Muscle layer of duodenum (tissue), 2 donors: ENCODE data around the gene RNF17.

Source experiments
- H3K27ac ChIP-seq: one replicate; pipeline ENCODE4 v1.7.0; 2013; ENCODE audit warnings: mild to moderate bottlenecking, low read length
- H3K27me3 ChIP-seq: one replicate; pipeline ENCODE4 v1.7.0; 2013; ENCODE audit warnings: low read depth, mild to moderate bottlenecking, control low read depth, low read length
- H3K36me3 ChIP-seq, 2 donors: one replicate each; pipeline ENCODE4 v1.7.0; 2013; ENCODE audit warnings: low read length in 2 of 2, control low read depth in 1 of 2, mild to moderate bottlenecking in 1 of 2; ENCODE audit not compliant: insufficient read depth in 2 of 2, control insufficient read depth in 1 of 2
- H3K4me1 ChIP-seq, 2 donors: one replicate each; pipeline ENCODE4 v1.7.0; 2013; ENCODE audit warnings: low read length in 2 of 2, mild to moderate bottlenecking in 2 of 2, control low read depth in 1 of 2, moderate library complexity in 1 of 2; ENCODE audit not compliant: insufficient read depth in 2 of 2, control insufficient read depth in 1 of 2
- H3K4me3 ChIP-seq, 2 donors: one replicate each; pipeline ENCODE4 v1.7.0; 2013; ENCODE audit warnings: low read length in 2 of 2, low read depth in 1 of 2, mild to moderate bottlenecking in 1 of 2
- H3K9me3 ChIP-seq, 2 donors: one replicate each; pipeline ENCODE4 v1.7.0; 2013; ENCODE audit warnings: low read length in 2 of 2, control low read depth in 1 of 2, mild to moderate bottlenecking in 1 of 2; ENCODE audit not compliant: control insufficient read depth in 1 of 2
- donor health status: healthy.

The RNF17 gene

DNA sequence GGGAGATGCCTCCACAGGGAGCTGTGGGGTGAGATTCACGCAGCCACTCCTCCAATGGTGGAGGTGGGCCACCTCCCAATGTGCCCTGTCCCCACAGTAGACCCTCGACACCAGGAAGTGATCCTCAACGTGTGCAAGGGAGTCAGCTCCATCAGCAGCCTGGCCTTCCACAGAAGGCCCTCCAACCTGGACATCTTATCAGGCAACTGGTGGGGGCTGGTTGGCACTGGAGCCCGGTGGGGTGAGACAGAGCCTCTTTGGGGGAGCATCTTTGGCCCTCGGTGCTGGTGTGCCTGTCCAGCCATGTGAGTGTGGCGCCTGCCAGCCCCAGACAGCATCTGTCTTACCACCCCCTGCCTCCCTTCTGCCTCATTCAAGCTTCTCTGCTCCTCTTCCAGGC, 19.7 kb upstream of the RNF17 start:
- Histone ChIP-seq H3K36me3 (no peaks in the 10 kb centered on the region), H3K4me3 (no peak overlapping the region), H3K27me3 (peaks cover 4% of the 10 kb centered on the region), H3K27ac (no peak overlapping the region), H3K4me1 (peaks cover 0 to 26% of the 10 kb centered on the region in 2 donors), H3K9me3 (no peaks in the 10 kb centered on the region)

DNA sequence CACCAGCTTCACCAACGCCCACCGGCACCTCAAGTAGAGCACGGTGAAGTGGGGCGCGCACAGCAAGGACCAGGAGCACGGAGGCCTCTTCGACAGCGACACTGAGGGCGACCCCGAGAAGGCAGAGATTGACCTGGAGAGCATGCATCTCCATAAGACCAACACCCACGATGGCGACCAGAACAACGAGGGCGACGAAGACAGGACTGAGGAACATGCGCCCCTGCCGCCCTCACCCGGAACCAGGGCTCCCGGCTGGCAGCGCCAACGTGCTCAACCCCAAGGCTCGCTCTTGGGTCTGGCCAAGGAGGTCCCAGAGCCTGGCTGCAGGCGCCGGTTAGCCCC, 18.5 kb upstream of the RNF17 start:
- no peaks in the 10 kb centered on the region for H3K9me3 ChIP-seq

DNA sequence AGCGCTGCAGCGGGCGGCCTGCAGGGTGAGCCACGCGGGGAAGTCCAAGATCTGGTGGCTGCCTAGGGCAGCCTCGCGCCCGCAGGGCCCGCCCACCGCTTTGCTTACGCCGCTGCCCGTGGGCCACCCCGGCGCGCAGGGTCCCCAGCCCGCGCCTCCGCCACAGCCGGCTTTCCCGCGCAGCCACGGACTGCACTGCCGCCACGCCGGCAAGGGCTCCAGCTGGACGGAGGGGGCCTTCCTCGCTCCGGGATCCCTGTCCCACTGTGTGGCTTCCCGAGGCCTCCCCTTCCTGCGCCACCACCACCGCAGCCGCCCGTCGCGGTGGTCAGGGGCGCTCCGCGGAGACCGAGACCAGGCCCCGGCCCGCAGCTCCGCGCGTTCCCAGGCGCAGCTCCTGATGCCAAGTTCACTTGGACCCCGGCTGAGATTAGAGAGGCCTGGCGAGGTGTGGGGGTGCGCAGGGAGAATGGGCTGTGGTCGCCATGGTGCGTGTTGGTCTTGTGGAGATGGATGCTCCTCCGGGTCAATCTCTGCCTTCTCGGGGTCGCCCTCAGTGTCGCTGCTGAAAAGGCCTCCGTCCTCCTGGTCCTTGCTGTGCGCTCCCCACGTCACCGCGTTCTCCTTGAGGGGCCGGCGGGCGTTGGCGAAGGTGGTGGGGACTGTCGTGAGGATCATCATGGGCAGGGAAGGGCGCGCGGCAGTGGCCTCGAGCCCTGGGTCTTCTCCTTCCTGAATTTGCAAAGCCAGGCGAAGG, 17.9 kb upstream of the RNF17 start:
- H3K4me1 ChIP-seq, result peaks cover 0 to 26% of the 10 kb centered on the region in 2 donors
- H3K27me3 ChIP-seq, result peaks cover 4% of the 10 kb centered on the region
- no peak overlapping the region for H3K27ac ChIP-seq
- no peaks in the 10 kb centered on the region for H3K36me3 ChIP-seq
- no peaks in the 10 kb centered on the region for H3K9me3 ChIP-seq
- H3K4me3 ChIP-seq, result peak overlapping the region in 1 of 2 donors; percentile 63

More for the DNA sequence above, 18.5 kb upstream of the RNF17 start:
- no peaks in the 10 kb centered on the region for H3K36me3 ChIP-seq
- H3K4me3 ChIP-seq, result peak overlapping the region in 1 of 2 donors; percentile 63
- H3K4me1 ChIP-seq, result peaks cover 0 to 26% of the 10 kb centered on the region in 2 donors
- peaks cover 4% of the 10 kb centered on the region for H3K27me3 ChIP-seq
- no peak overlapping the region for H3K27ac ChIP-seq

DNA sequence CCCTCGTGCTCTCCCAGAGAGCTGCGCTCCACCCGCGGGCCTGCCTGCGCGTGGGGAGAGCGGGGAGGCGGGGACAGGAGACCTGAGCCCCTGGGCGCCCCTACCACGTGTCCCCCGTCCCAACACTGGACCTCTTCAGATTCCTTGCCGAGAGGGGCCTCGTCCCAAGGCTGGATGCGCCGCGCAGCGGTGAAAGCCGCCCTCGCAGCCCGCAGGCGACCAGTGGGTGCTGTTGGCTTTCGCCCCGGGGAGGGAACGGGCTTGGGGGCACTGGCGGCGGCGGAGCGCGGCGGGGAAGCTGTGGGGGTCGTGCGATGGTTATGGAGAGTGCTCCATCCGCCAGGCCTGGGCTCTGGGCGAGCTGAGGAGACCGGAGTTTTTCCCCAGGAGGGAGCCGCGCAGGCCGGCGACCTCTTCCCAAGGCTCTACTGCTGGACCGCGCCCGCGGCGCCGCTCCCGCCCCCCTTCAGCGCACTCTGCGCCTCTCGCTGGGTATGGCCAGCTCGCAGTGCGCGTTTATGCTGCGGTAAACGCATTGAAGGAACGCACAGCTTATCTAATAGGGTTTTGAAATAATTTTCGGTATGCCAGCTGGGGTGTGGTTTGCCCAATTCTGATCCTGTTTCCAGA, 17.2 kb upstream of the RNF17 start:
- no peaks in the 10 kb centered on the region for H3K36me3 ChIP-seq
- peaks cover 0 to 26% of the 10 kb centered on the region in 2 donors for H3K4me1 ChIP-seq
- H3K4me3 ChIP-seq, result peak overlapping the region; percentile 11 to 63
- H3K27me3 ChIP-seq, result peaks cover 4% of the 10 kb centered on the region
- H3K27ac ChIP-seq, result no peak overlapping the region
- H3K9me3 ChIP-seq, result no peaks in the 10 kb centered on the region

DNA sequence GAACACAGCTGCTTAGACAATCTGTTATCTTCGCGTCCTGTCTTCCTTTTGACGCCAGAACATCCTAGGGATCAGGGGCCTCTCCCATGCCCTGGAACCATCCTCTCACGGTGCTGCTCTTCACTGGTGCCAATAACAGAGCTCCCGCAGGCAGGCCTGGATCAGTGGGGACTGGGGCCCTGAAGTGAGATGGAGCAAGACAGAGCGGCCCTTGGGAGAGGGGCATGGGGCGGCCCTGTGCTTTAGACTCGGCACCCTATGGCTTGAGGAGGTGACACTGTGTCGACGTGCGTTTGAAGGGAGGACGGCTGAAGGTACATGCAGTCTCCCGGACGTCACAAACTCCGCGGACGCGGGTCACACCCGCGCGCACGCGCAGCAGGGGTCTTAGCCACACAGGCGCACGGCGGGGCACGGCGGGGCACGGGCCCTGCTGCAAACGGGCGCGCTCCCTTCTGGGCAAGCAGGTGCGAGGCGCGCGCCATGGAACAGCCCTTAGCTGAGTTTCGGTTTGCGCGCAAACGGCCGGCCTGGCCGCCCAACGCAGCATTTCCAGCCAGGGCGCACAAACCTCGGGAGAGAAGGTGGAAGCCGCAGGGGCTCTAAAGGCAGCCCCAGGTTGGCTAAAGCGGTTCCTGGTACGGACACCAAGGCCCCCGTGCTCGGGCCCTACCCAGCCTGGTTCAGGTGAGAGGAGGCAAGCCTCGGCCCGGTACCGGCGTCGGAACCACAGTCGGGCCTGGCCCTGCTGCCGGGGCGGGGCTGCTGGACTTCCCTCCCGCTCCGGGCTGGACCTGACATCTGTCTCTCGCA, 16.5 kb upstream of the RNF17 start:
- Histone ChIP-seq H3K27me3 (peaks cover 4% of the 10 kb centered on the region), H3K9me3 (no peaks in the 10 kb centered on the region), H3K4me3 (peak overlapping the region; percentile 11 to 63), H3K4me1 (peaks cover 0 to 26% of the 10 kb centered on the region in 2 donors), H3K36me3 (no peaks in the 10 kb centered on the region), H3K27ac (no peak overlapping the region)

DNA sequence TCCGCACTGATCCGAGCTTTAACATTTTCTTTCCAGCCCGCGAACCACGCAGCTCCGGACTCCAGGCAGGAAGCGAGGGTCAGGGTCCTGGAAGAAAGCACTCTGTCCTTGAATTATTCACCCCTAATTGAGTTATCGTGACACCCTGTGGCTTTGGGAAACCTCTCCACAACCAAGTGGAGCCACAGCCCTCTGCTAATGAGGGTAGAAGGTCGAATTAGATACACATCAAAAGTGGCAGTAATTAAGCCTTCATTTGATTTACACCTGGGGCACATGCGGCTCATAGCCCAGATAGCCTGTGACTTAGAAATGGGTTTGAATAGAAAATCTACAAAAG, 15.9 kb upstream of the RNF17 start:
- H3K4me1 ChIP-seq, result peaks cover 0 to 26% of the 10 kb centered on the region in 2 donors
- H3K27ac ChIP-seq, result no peak overlapping the region
- H3K36me3 ChIP-seq, result no peaks in the 10 kb centered on the region
- peaks cover 4% of the 10 kb centered on the region for H3K27me3 ChIP-seq
- no peaks in the 10 kb centered on the region for H3K9me3 ChIP-seq
- H3K4me3 ChIP-seq, result peak overlapping the region in 1 of 2 donors; percentile 63

DNA sequence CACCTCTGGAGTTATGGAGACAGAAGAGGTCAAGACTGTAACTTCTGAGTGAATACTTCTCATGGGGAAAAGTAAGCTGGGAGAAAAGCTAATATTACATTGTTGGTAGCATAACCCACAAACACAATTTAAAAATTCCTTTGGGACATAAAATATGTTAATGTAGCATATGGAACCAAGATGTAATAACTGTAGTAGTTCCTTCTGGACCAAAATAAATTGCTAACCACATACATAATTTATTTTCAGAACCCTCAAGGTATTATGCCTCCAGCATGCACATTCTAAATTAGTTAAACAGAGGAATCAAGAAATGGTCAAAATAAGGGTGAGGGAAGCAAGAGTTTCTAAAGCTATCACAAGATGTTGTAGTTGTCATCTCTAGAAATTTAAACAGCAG, 4.8 kb upstream of the RNF17 start:
- Histone ChIP-seq H3K36me3 (no peaks in the 10 kb centered on the region), H3K4me3 (no peak overlapping the region), H3K4me1 (no peaks in the 10 kb centered on the region), H3K27me3 (no peaks in the 10 kb centered on the region), H3K9me3 (no peaks in the 10 kb centered on the region), H3K27ac (no peak overlapping the region)

DNA sequence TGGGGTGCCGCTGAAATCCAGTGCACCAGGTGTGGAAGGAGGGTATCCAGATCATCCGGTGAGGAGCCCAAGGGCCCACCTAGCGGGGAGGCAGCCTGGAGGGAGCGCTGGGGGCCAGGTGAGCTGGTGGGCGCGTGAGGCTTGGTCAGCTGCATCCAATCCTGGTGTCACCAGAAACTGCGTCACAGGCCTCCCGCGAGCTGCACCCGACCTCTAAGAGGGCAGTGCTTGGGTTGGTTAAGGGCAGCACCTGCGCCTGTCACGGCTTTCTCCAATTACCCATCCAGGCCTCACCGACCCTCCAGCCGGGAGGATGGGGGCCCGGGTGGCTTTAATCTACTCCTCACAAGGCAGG, 284 bp downstream of the RNF17 start:
- no peak overlapping the region for H3K4me3 ChIP-seq
- H3K36me3 ChIP-seq, result no peaks in the 10 kb centered on the region
- H3K27me3 ChIP-seq, result no peaks in the 10 kb centered on the region
- no peaks in the 10 kb centered on the region for H3K4me1 ChIP-seq
- no peaks in the 10 kb centered on the region for H3K9me3 ChIP-seq
- H3K27ac ChIP-seq, result no peak overlapping the region

DNA sequence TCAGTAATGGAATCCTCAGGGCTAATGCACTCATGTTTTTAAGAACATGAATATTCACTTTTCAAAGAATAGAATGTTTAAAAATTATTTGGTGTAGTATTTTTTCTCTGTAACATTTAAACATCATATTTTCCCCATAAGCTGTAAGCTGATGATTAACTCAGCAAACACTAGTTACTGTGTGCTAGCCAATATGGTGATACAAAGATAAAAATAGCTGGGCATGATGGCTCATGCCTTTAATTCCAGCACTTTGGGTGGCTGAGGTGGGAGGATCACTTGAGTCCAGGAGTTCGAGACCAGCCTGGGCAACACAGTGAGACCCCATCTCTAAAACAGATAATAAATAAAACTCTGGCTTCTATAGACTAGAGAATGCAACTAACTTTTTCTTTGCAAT, 13.2 kb downstream of the RNF17 start:
- H3K27ac ChIP-seq, result no peak overlapping the region
- H3K9me3 ChIP-seq, result no peaks in the 10 kb centered on the region
- H3K27me3 ChIP-seq, result no peaks in the 10 kb centered on the region
- H3K4me3 ChIP-seq, result no peak overlapping the region
- no peaks in the 10 kb centered on the region for H3K36me3 ChIP-seq
- no peaks in the 10 kb centered on the region for H3K4me1 ChIP-seq

DNA sequence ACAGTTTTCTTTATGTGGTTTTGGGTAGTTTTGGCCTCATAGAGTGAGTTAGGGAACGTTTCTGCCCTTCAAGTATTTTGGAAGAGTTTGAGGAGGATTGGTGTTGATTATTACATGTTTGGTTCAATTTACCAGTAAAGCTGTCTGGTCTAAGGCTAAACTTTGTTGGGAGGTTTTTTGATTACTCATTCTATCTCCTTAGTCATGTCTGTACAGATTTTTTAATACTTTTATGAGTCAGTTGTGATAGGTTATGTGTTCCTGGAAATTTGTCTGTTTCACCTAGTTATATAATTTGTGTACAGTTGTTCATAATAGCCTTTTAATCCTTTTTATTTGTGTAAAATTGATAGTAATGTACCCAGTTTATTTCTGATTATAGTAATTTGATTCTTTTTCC, 20.4 kb downstream of the RNF17 start:
- H3K4me3 ChIP-seq, result no peak overlapping the region
- H3K27me3 ChIP-seq, result no peaks in the 10 kb centered on the region
- H3K4me1 ChIP-seq, result no peaks in the 10 kb centered on the region
- no peaks in the 10 kb centered on the region for H3K36me3 ChIP-seq
- H3K9me3 ChIP-seq, result peaks cover 0 to 13% of the 10 kb centered on the region in 2 donors
- no peak overlapping the region for H3K27ac ChIP-seq

DNA sequence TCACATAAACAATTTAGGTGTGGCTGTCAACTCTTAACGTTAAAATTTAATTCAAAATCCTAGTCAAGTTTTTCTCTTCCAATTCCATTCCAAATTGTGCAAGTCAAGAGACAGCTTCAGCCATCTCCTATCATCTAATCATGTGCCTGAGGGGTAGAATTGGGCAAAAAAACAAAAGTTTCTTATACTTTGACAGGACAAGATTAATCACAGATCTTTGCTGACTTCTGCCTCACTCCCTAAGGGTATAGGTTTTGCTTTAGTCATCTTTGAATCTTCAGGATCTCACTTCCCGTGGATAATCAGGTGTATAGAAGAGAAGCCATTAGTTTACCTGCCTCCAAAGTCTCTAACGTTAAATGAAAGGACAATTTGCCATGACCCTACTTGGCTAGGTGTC, 24.6 kb downstream of the RNF17 start:
- Histone ChIP-seq H3K9me3 (peaks cover 0 to 6% of the 10 kb centered on the region in 2 donors), H3K27ac (no peak overlapping the region), H3K27me3 (no peaks in the 10 kb centered on the region), H3K36me3 (no peaks in the 10 kb centered on the region), H3K4me3 (no peak overlapping the region), H3K4me1 (no peaks in the 10 kb centered on the region)
